Lower lobe of right lung (tissue), 2 donors: ENCODE data around the gene NUB1. TPM values are rescaled to one million over a fixed set of nuclear protein-coding genes. Genes with fewer than 3 reads are reported as not detected.

Source experiments
- ATAC-seq, 2 donors: fragments of 200-7000 bp; cut with Tn5 transposase; one replicate each; pipeline ENCODE4 v1.9.1; 2020 to 2022; ENCODE audit warnings: mild to moderate bottlenecking in 2 of 2, moderate library complexity in 2 of 2
- DNase-seq: peaks from one replicate; pipeline ENCODE4 v3.0.0-alpha.2; 2020
- H3K27ac ChIP-seq: fragments of 200-600 bp; one replicate; pipeline ENCODE4 v1.8.0; 2022
- H3K27me3 ChIP-seq: fragments of 200-600 bp; one replicate; pipeline ENCODE4 v1.8.0; 2022; ENCODE audit warnings: low read depth
- H3K36me3 ChIP-seq: fragments of 200-600 bp; one replicate; pipeline ENCODE4 v1.8.0; 2022; ENCODE audit warnings: mild to moderate bottlenecking
- H3K4me1 ChIP-seq: fragments of 200-600 bp; one replicate; pipeline ENCODE4 v1.8.0; 2022
- H3K4me3 ChIP-seq: fragments of 200-600 bp; one replicate; pipeline ENCODE4 v1.8.0; 2022; ENCODE audit warnings: mild to moderate bottlenecking
- H3K9me3 ChIP-seq: fragments of 200-600 bp; one replicate; pipeline ENCODE4 v1.8.0; 2022
- intact Hi-C: fragments of 100-400 bp; cut with DNase I; formaldehyde crosslinking; loops from one replicate; pipeline ENCODE4 v1.11.0; 2022
- total RNA-seq: library from RNA; stranded (reverse); fragmentation: NEBNext Ultra II Directional; extraction: Animal tissue kit (Norgen Biotek cat#: 25700); gene quantifications from one replicate; pipeline ENCODE4 v1.2.1, GENCODE V29; 2021
- TF ChIP-seq, protein P1 (sequence below): fragments of 200-600 bp; IDR thresholded peaks from one replicate; pipeline ENCODE4 v1.8.0; 2022; ENCODE audit warnings: antibody characterized with exemption, mild to moderate bottlenecking
- donor health status: DM: no; HTN: yes; CAD: no; lungs with severe emphysema.

NUB1 gene
- total RNA-seq, 1 donor from 2014 or later = 53.7 TPM

DNA sequence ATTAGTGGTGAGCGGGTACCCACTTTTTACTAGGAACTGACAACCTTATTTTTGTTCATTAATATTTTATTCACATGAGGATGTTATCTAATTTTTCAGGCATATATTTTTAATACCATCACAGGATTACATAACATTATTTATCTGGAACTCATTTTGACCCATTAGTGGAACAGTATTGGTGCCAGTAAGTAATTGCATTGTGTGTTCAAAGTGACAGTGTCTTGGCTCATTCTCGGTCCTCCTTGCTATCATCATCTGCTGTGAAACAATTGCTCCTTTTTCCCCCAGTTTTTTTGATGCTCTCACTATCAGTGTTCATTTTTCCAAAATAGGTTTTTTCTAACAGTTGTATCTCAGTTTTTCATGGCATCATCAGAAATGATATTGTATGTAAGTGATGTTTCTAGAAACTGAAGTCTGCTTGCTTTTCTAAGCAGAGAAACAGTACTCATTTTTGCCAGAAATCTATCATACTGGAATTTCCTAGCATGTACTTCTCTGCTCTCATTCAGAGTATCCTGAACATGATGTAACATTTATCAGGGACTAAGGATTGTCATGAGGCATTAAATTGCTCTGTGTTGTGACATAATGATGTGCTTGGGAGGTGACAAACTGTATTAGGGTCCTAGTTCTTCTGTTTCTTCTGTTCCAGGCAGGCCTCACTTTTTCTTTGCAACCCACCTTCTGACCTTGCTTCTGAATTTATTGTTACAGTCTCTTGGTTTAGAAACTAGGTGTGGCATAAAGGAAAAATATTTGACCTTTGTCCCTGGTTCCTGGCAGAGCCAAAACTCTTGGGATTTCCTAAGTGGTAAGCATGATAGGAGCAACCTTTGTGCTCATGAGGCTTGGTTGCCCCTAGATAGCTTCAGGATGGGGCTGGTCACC, 4.2 kb downstream of the NUB1 start:
- intact Hi-C loops = no loop called here
- TF ChIP-seq, protein P1, sequence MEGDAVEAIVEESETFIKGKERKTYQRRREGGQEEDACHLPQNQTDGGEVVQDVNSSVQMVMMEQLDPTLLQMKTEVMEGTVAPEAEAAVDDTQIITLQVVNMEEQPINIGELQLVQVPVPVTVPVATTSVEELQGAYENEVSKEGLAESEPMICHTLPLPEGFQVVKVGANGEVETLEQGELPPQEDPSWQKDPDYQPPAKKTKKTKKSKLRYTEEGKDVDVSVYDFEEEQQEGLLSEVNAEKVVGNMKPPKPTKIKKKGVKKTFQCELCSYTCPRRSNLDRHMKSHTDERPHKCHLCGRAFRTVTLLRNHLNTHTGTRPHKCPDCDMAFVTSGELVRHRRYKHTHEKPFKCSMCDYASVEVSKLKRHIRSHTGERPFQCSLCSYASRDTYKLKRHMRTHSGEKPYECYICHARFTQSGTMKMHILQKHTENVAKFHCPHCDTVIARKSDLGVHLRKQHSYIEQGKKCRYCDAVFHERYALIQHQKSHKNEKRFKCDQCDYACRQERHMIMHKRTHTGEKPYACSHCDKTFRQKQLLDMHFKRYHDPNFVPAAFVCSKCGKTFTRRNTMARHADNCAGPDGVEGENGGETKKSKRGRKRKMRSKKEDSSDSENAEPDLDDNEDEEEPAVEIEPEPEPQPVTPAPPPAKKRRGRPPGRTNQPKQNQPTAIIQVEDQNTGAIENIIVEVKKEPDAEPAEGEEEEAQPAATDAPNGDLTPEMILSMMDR = no peak
- ATAC-seq = no peak
- Histone ChIP-seq H3K9me3 (no peaks in the 10 kb centered on the region), H3K4me3 (no peak overlapping the region), H3K36me3 (peaks cover 56% of the 10 kb centered on the region), H3K27ac (no peak overlapping the region), H3K27me3 (no peaks in the 10 kb centered on the region), H3K4me1 (peaks cover 37% of the 10 kb centered on the region)
- DNase-seq = no peak

DNA sequence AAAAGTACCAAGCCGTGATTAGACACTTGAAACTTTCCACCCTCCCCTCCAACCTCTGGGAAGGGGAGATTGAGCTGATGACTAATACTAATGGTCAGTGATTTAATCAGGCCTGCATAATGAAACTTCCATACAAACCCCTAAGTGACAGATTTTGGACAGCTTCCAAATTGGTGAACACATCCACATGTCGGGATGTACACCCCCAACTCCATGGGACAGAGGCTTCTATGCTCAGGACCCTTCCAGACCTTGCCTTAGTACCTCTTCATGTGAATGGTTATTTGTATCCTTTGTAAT, 4.8 kb downstream of the NUB1 start:
- no peaks in the 10 kb centered on the region for H3K27me3 ChIP-seq
- intact Hi-C loops = no loop called here
- no peaks in the 10 kb centered on the region for H3K9me3 ChIP-seq
- TF ChIP-seq, protein P1 = no peak
- ATAC-seq (no peak), DNase-seq (no peak)
- H3K4me3 ChIP-seq = no peak overlapping the region
- peaks cover 39% of the 10 kb centered on the region for H3K4me1 ChIP-seq
- H3K27ac ChIP-seq = no peak overlapping the region
- peaks cover 62% of the 10 kb centered on the region for H3K36me3 ChIP-seq

GRCh38 chr7:151347200-151347599, 5.6 kb downstream of the NUB1 start:
- H3K9me3 ChIP-seq = no peaks in the 10 kb centered on the region
- H3K27me3 ChIP-seq = no peaks in the 10 kb centered on the region
- intact Hi-C loops = no loop called here
- no peak overlapping the region for H3K27ac ChIP-seq
- TF ChIP-seq, protein P1 = no peak
- peaks cover 43% of the 10 kb centered on the region for H3K4me1 ChIP-seq
- DNase-seq (no peak), ATAC-seq (no peak)
- peaks cover 69% of the 10 kb centered on the region for H3K36me3 ChIP-seq
- H3K4me3 ChIP-seq = no peak overlapping the region

- no peak overlapping the region for H3K4me3 ChIP-seq
- intact Hi-C loops = no loop called here
Observed at GRCh38 chr7:151348970-151349369, 7.4 kb downstream of the NUB1 start.

DNA sequence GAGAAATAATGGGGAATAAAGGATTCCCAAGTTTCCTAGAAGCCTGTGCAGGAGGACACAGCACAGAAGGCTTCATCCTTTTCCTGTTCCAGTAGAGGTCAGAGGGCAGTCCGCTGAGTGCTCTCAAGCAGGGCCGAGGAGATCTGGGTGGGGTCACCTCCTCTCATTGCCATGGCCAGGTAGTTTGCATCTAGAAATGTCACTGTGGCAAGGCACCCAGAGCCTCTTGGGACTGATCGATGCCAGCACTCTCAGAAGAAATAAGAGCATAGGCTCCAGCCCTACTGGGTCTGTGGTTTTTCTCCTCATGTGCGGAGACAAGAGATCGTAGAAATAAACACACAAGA, 7.9 kb downstream of the NUB1 start:
- Histone ChIP-seq H3K4me1 (peaks cover 31% of the 10 kb centered on the region), H3K36me3 (peaks cover 87% of the 10 kb centered on the region), H3K27ac (peak overlapping the region; percentile 81), H3K9me3 (no peaks in the 10 kb centered on the region), H3K27me3 (no peaks in the 10 kb centered on the region), H3K4me3 (peak overlapping the region; percentile 51)
- DNase-seq = no peak
- intact Hi-C loops = no loop called here
- TF ChIP-seq, protein P1 = no peak
- peak; percentile 59 to 61 for ATAC-seq

More at GRCh38 chr7:151348970-151349369, 7.4 kb downstream of the NUB1 start:
- H3K27ac ChIP-seq = peak overlapping the region; percentile 81
- no peaks in the 10 kb centered on the region for H3K9me3 ChIP-seq
- no peaks in the 10 kb centered on the region for H3K27me3 ChIP-seq
- ATAC-seq = no peak
- peaks cover 31% of the 10 kb centered on the region for H3K4me1 ChIP-seq
- DNase-seq = no peak
- TF ChIP-seq, protein P1 = no peak
- peaks cover 83% of the 10 kb centered on the region for H3K36me3 ChIP-seq
